Stimulated activated CD4-positive, alpha-beta T cell treated with anti-CD3 and anti-CD28 coated beads, Interleukin-4, amount 100 ng/mL, for 48 hours (primary cell): ENCODE measurements around the gene CGB1.
"Not testable (repeated sequence)": the region's sequence is repeated elsewhere in the genome, so short reads cannot be mapped to it uniquely, and the experiment has no call there.

Source experiments
- DNase-seq, 2 donors: peaks; one replicate each; pipeline ENCODE4 v3.0.0-alpha.2; 2020; ENCODE audit warnings: low read depth in 2 of 2

Gene CGB1

DNA sequence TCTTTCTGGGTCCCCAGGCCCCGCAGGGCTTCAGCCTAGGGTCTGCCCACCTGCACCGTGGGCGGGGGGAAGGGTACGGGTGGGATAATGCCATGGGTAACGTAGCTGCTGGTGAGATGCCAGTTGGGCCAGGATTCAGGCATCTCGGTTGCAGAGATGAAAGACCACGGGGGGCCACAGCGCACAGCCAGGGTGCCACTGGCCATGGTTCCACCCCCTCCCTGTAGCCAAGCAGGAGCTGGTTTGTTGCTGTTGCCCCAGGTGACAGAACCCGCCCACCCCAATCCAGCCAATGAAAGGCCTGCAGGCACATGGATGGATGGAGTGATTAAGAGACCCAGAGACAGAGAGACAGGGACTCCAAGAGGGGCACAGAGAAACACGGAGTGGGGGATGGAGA lies 21.9 kb upstream of the CGB1 start:
- DNase-seq: peak in 1 of 2 donors; percentile 24

DNA sequence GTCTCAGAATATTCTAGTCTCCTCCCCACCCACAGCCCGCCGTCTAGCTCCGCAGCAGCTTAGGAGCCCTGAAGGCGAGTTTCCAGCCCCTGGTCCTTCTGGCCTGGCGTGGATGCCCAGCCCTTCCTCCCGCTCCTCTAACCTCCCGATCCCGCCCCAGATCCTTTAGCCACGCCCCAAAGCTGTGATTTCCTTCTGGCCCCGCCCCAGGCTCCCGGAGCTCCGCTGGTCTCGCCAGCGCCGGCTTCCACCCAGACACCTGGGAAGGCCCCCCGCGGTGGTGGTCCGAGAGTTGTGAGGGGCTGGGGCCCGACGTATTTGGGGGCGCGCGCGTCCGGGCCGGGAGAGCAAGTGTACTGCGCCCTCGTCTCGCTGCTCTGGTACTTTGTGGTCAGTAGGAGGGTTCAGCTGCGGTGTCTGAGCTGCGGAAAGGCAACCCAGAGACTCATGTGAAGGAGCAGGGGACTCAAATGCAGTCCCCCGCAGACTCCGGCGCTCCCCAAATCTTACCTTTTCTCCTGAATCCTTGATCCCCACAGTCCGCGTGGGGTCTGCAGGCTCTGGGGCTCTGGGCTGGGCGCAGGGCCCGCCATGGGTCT lies 21.0 kb upstream of the CGB1 start, which contains the start of gene CGB7:
Gene CGB7, minus strand, starts transcription at position 114 of the 599 bp plus-strand sequence. CDS start 2,374 bp downstream, outside the sequence.
- peak; percentile 22 to 47 for DNase-seq

DNA sequence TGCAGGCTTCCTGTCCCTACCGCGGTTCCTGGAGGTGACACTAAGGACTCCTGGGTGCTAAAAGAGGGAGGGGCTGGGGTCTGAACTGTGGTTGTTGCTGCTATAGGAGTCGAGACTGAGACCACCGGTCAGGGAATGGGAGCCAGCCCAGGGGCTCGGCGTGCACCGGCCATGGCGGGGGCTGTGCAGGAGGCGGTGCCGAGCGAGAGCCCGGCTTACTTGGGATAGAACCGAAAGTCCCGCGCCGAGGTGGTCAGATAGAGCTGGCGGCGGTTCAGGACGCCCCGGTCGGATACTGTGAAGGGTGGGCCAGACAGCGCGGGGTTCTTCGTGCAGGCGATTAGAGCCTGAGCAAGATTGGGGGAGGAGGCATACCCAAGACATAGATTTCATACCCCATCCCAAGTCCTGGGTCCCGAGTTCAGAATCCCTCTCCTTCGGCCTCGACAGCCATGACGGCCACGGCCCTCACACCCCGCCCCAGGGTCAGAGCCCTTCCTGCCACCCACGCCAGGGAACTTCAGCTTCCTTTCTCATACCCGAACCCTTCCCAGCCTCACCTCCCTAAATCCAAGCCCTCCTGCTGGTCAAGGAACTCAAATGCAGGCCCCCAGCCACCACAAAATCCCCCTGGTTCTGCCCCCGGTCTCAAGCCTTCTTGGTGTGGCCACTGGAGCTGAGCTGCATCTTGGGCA lies 20.4 kb upstream of the CGB1 start:
- DNase-seq: not testable (repeated sequence)

DNA sequence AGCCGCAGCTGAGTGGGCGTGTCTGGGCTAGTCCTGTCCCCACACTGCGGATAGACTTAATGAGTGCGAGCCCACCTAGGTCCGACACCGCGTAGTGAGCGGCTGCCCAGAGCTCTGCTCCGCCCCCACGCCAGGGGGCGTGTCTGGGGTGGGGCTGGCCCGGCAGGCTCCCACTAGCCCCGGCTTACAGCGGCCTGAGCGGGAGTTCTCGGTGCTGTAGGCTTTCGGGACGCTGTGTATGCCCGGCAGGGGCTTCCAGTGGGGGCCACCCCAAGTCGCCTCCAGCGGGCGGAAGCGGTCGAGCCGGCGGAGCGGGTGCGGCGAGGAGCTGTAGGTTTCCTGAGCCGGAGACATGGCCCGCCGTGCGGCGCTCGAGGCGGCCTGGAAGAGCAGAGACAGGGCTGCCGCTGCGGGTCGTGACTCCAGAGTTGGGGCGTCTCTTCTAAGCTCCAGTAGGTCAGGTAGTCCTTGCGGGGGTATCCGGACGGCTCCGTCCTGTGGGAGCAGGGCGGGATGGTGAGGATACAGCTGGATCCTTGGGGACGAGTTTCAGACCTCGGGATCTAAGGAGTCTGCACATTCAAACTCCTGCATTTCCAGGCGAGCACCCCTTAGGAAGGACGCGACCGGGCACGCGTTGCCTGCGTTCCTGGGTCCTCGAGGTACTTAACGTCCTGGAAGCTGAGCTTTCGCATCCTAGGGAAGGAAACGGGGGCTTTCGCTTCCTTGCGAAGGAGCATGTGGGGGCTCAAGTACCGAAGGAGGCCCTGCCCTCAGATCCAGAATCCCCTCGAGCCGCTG lies 19.6 kb upstream of the CGB1 start:
- peak; percentile 24 to 26 for DNase-seq

DNA sequence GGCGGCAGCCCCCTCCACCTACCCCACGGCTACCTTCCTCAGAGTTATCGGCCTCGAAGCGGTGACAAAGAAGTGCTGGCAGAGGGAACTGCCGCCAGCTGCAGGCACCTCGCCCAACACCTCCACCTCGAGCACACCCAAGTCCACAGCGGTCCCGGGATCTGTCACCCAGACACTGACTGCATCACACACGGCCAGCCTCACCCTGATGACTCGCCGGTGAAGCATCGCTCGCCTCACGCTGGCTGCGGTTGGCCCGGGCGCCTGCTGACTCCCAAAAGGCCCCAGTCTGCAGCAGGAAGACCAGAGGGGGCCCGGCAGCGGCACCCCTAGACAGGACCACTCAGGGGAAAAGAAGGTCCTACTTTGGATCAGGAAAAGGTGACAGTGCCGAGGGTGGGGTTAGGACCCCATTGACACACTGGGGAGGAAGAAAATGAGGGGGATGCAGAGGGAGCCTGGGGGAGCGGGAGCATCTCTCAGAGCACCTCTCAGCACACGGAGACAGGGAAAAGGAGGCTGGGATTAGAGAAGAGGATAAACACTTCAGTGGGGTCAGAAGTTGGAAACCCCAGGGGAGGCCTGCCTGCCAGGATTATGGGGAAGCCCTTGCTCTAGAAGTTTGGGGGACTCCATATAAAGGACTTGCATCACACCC lies 13.8 kb upstream of the CGB1 start:
- DNase-seq: not testable (repeated sequence)

DNA sequence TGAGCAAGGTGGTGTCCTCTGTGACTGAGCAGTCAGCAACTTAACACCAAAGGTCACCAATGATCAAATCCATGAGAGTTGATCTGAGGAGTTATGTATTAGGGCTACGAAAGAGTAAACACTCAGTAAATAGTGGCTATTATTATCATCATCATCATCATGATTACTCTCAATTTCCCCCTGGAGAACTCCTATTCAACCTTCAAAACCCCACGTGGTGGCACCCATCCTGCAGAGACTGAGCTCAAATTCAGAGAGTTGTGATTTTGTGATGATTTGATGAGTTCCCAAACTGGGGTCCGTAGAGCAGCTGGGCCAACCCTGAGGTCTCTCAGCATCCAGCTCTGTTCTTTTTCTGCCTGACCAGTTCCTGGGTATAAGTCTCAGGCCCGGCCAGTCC lies 13.1 kb upstream of the CGB1 start:
- DNase-seq: not testable (repeated sequence)

DNA sequence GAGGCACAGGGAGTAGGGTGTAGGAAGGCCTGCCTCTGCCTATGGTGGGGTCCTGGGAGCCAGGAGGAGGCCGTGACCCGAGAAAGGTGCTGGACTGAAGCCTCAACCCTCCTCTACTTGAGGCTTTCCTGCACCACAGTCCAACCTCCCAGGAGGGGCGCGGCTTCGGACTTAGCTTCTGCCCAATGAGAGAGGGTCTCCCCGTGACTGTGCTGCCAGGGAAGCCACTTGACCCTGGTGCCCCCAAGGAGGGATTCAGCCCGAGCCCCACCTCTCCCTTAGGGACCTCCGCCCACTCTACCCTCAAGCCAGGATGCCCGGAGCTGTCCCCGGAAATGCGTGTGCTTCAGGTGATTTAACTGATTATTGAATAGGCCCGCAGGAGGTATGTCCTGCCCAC lies 12.3 kb upstream of the CGB1 start, which contains the start of gene CGB8:
Gene CGB8, minus strand, starts transcription at position 101 of the 400 bp plus-strand sequence. CDS start 372 bp downstream, outside the sequence.
- not testable (repeated sequence) for DNase-seq

DNA sequence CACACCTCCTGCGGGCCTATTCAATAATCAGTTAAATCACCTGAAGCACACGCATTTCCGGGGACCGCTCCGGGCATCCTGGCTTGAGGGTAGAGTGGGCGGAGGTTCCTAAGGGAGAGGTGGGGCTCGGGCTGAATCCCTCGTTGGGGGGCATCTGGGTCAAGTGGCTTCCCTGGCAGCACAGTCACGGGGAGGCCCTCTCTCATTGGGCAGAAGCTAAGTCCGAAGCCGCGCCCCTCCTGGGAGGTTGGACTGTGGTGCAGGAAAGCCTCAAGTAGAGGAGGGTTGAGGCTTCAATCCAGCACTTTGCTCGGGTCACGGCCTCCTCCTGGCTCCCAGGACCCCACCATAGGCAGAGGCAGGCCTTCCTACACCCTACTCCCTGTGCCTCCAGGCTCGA lies 6.9 kb upstream of the CGB1 start, which contains the start of gene CGB5:
Gene CGB5, plus strand, starts transcription at position 301 of the 400 bp plus-strand sequence. CDS start 362 bp downstream, outside the sequence.
- not testable (repeated sequence) for DNase-seq

DNA sequence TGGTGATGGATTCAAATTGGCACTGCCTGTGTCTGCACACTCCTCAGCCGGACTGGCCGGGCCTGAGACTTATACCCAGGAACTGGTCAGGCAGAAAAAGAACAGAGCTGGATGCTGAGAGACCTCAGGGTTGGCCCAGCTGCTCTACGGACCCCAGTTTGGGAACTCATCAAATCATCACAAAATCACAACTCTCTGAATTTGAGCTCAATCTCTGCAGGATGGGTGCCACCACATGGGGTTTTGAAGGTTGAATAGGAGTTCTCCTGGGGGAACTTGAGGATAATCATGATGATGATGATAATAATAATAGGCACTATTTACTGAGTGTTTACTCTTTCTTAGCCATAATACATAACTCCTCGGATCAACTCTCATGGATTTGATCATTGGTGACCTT lies 6.0 kb upstream of the CGB1 start:
- not testable (repeated sequence) for DNase-seq

DNA sequence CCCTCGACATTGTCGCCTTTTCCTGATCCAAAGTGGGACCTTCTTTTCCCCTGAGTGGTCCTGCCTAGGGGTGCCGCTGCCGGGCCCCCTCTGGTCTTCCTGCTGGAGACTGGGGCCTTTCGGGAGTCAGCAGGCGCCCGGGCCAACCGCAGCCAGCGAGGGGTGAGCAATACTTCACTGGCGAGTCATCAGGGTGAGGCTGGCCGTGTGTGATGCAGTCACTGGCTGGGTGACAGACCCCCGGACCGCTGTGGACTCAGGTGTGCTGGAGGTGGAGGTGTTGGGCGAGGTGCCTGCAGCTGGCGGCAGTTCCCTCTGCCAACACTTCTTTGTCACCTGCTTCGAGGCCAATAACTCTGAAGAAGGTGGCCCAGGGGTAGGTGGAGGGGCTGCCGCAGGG lies 5.5 kb upstream of the CGB1 start:
- DNase-seq: no peak

DNA sequence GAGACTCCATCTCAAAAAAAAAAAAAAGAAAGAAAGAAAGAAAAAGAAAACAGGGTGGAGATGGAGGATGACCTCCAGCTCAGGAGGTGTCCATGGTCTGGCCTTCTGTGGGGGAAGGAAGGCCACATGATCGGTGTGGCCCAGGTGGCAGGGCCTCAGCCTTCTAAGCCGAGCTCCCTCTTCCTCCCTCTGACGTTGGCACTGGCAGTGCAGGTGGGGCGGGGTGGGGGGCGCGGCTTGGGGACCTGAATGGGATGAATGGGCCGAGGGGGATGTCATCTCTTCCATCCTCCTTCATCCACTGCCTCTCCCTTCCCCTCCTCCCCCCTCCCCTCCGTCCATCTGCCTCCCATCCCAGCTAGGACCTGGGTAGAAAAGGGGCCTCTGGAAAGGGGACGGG lies 3.0 kb upstream of the CGB1 start:
- DNase-seq: not testable (repeated sequence)

DNA sequence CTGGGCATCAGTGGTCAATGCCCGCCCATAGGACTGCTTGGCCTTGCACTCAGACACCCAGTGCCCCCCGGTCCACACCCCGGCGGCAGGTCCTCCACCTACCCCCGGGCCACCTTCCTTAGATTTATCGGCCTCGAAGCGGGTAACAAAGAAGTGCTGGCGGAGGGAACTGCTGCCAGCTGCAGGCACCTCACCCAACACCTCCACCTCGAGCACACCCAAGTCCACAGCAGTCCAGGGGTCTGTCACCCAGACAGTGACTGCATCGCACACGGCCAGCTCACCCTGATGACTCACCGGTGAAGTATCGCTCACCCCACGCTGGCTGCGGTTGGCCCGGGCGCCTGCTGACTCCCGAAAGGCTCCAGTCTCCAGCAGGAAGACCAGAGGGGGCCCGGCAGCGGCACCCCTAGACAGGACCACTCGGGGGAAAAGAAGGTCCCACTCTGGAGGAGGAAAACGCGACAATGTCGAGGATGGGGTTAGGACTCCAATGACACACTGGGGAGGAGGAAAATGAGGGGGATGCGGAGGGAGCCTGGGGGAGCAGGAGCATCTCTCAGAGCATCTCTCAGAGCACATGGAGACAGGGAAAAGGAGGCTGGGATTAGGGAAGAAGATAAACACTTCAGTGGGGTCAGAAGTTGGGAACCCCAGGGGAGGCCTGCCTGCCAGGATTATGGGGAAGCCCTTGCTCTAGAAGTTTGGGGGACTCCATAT lies 2.0 kb upstream of the CGB1 start:
- DNase-seq: not testable (repeated sequence)

DNA sequence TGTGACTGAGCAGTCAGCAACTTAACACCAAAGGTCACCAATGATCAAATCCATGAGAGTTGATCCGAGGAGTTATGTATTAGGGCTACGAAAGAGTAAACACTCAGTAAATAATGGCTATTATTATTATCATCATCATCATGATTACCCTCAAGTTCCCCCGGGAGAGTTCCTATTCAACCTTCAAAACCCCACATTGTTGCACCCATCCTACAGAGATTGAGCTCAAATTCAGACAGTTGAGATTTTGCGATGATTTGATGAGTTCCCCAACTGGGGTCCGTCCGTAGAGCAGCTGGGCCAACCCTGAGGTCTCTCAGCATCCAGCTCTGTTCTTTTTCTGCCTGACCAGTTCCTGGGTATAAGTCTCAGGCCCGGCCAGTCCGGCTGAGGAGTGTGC lies 1.4 kb upstream of the CGB1 start:
- not testable (repeated sequence) for DNase-seq

DNA sequence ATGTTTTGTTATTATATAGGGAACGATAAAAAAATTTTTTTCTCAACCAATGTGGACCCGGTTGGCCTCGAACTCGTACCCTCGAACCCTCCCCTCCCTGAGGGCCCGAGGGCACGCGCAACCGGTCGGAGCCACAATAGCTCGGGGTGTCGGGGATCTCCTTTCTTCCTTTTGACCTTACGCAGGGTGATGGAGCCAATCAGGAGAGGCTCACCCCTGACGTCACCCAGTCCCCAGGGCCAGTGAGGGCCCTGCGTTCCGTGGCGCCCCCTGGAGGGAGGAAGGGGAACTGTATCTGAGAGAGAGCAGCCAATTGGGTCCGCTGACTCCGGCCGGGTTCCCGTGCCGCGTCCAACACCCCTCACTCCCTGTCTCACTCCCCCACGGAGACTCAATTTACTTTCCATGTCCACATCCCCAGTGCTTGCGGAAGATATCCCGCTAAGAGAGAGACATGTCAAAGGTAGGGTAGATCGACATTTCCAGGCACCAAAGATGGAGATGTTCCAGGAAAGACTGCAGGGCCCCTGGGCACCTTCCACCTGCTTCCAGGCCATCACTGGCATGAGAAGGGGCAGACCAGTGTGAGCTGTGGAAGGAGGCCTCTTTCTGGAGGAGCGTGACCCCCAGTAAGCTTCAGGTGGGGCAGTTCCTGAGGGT lies 4.9 kb downstream of the CGB1 start, which contains the start of gene CGB2:
Gene CGB2, plus strand, starts transcription at position 249 of the 660 bp plus-strand sequence. Its CDS starts 206 bp downstream, at position 455.
- peak; percentile 65 to 79 for DNase-seq

DNA sequence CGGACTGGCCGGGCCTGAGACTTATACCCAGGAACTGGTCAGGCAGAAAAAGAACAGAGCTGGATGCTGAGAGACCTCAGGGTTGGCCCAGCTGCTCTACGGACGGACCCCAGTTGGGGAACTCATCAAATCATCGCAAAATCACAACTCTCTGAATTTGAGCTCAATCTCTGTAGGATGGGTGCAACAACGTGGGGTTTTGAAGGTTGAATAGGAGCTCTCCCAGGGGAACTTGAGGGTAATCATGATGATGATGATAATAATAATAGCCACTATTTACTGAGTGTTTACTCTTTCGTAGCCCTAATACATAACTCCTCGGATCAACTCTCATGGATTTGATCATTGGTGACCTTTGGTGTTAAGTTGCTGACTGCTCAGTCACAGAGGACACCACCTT lies 6.4 kb downstream of the CGB1 start:
- DNase-seq: not testable (repeated sequence)

DNA sequence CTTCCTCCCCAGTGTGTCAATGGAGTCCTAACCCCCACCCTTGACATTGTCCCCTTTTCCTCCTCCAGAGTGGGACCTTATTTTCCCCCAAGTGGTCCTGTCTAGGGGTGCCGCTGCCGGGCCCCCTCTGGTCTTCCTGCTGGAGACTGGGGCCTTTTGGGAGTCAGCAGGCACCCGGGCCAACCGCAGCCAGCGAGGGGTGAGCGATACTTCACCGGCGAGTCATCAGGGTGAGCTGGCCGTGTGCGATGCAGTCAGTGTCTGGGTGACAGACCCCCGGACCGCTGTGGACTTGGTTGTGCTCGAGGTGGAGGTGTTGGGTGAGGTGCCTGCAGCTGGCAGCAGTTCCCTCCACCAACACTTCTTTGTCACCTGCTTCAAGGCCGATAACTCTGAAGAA lies 6.9 kb downstream of the CGB1 start:
- DNase-seq: not testable (repeated sequence)

DNA sequence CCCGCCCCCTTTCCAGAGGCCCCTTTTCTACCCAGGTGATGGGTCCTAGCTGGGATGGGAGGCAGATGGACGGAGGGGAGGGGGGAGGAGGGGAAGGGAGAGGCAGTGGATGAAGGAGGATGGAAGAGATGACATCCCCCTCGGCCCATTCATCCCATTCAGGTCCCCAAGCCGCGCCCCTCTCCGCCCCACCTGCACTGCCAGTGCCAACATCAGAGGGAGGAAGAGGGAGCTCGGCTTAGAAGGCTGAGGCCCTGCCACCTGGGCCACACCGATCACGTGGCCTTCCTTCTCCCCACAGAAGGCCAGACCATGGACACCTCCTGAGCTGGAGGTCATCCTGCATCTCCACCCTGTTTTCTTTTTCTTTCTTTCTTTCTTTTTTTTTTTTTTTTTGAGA lies 8.0 kb downstream of the CGB1 start:
- not testable (repeated sequence) for DNase-seq

DNA sequence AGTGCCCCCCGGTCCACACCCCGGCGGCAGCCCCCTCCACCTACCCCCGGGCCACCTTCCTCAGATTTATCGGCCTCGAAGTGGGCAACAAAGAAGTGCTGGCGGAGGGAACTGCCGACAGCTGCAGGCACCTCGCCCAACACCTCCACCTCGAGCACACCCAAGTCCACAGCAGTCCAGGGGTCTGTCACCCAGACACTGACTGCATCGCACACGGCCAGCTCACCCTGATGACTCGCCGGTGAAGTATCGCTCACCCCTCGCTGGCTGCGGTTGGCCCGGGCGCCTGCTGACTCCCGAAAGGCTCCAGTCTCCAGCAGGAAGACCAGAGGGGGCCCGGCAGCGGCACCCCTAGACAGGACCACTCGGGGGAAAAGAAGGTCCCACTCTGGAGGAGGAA lies 11.1 kb downstream of the CGB1 start:
- DNase-seq: not testable (repeated sequence)

DNA sequence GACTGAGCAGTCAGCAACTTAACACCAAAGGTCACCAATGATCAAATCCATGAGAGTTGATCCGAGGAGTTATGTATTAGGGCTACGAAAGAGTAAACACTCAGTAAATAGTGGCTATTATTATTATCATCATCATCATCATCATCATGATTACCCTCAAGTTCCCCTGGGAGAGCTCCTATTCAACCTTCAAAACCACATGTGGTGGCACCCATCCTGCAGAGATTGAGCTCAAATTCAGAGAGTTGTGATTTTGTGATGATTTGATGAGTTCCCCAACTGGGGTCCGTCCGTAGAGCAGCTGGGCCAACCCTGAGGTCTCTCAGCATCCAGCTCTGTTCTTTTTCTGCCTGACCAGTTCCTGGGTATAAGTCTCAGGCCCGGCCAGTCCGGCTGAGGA lies 11.6 kb downstream of the CGB1 start:
- DNase-seq: not testable (repeated sequence)

DNA sequence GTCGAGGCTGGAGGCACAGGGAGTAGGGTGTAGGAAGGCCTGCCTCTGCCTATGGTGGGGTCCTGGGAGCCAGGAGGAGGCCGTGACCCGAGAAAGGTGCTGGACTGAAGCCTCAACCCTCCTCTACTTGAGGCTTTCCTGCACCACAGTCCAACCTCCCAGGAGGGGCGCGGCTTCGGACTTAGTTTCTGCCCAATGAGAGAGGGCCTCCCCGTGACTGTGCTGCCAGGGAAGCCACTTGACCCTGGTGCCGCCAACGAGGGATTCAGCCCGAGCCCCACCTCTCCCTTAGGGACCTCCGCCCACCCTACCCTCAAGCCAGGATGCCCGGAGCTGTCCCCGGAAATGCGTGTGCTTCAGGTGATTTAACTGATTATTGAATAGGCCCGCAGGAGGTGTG lies 12.5 kb downstream of the CGB1 start, which contains the start of gene CGB3:
Gene CGB3, minus strand, starts transcription at position 101 of the 400 bp plus-strand sequence. CDS start 362 bp downstream, outside the sequence.
- DNase-seq: not testable (repeated sequence)
